ENCODE results near the gene FTO. TPM values are rescaled to one million over a fixed set of nuclear protein-coding genes. Genes with fewer than 3 reads are reported as not detected.
A peak's percentile ranks its signal among the peaks of the same experiment; 100 is the strongest.
"Not testable (repeated sequence)": the region's sequence is repeated elsewhere in the genome, so short reads cannot be mapped to it uniquely, and the experiment has no call there.

The FTO gene
- total and polyA plus RNA-seq, 9 donors, result 45.0 to 71.1 (median 55.6) TPM

- 95% methylated on average over 12 of the region's 31 CpGs for WGBS (ENCODE audit: insufficient coverage)
Measured at GRCh38 chr16:53698271-53698670, 5.7 kb upstream of the FTO start.

DNA sequence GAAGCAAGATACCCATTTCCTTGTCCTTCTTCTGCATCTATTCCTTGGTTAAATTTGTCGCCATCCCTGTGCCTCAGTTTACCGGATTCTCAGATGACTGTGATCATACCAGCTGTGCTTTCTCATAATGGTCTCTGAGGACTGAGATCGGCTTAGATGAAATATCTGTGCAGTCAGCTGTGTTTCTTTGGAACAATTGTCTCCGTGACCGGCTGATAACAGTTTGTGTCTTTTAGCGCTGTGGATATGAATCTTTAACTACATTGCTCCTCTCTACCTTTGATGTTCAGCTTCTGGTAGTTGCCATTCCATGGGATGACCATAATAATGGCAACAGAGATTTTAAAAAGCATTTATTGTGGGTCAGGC lies 473 bp downstream of the FTO start:
- DNase-seq, result no peak
- WGBS (ENCODE audit: insufficient coverage), result 4% methylated on average over 3 of the region's 6 CpGs
- Histone ChIP-seq H3K4me3 (ENCODE audit: low read length) (peak overlapping the region; percentile 78), H3K27me3 (ENCODE audit: control insufficient read depth, insufficient read depth, low read length) (no peaks in the 10 kb centered on the region), H3K4me1 (ENCODE audit: control insufficient read depth, insufficient read depth, low read length) (peaks cover 7% of the 10 kb centered on the region), H3K9me3 (replicated peaks; ENCODE audit: control insufficient read depth, low read depth, low read length) (no peaks in the 10 kb centered on the region), H3K27ac (ENCODE audit: low read length) (peak overlapping the region; percentile 83), H3K36me3 (ENCODE audit: control insufficient read depth, insufficient read depth, low read length) (peaks cover 9% of the 10 kb centered on the region)

More at GRCh38 chr16:53698271-53698670, 5.7 kb upstream of the FTO start:
- H3K4me3 ChIP-seq (ENCODE audit: low read length); H3K36me3 ChIP-seq (ENCODE audit: control insufficient read depth, insufficient read depth, low read length); H3K9me3 ChIP-seq (replicated peaks; ENCODE audit: control insufficient read depth, low read depth, low read length); H3K27me3 ChIP-seq (ENCODE audit: control insufficient read depth, insufficient read depth, low read length); H3K4me1 ChIP-seq (ENCODE audit: control insufficient read depth, insufficient read depth, low read length); DNase-seq; H3K27ac ChIP-seq (ENCODE audit: low read length): not testable (repeated sequence)

GRCh38 chr16:53707671-53708070 lies 3.7 kb downstream of the FTO start:
- Histone ChIP-seq H3K27me3 (ENCODE audit: control insufficient read depth, insufficient read depth, low read length) (no peaks in the 10 kb centered on the region), H3K4me3 (ENCODE audit: low read length) (no peak overlapping the region), H3K4me1 (ENCODE audit: control insufficient read depth, insufficient read depth, low read length) (peaks cover 7% of the 10 kb centered on the region), H3K36me3 (ENCODE audit: control insufficient read depth, insufficient read depth, low read length) (peaks cover 6% of the 10 kb centered on the region), H3K9me3 (replicated peaks; ENCODE audit: control insufficient read depth, low read depth, low read length) (no peaks in the 10 kb centered on the region), H3K27ac (ENCODE audit: low read length) (no peak overlapping the region)
- DNase-seq, result no peak
- no CpG with 5 or more reads among the region's 3 CpGs for WGBS (ENCODE audit: insufficient coverage)

- Histone ChIP-seq H3K27me3 (ENCODE audit: control insufficient read depth, insufficient read depth, low read length) (no peaks in the 10 kb centered on the region), H3K4me3 (ENCODE audit: low read length) (no peak overlapping the region), H3K4me1 (ENCODE audit: control insufficient read depth, insufficient read depth, low read length) (peaks cover 2% of the 10 kb centered on the region), H3K9me3 (replicated peaks; ENCODE audit: control insufficient read depth, low read depth, low read length) (no peaks in the 10 kb centered on the region), H3K27ac (ENCODE audit: low read length) (no peak overlapping the region), H3K36me3 (ENCODE audit: control insufficient read depth, insufficient read depth, low read length) (peaks cover 6% of the 10 kb centered on the region)
- no CpG with 5 or more reads among the region's 2 CpGs for WGBS (ENCODE audit: insufficient coverage)
- DNase-seq, result no peak
Measured at GRCh38 chr16:53708490-53708889, 4.5 kb downstream of the FTO start.

GRCh38 chr16:53711390-53711789 lies 7.4 kb downstream of the FTO start:
- 94% methylated on average over 2 of the region's 3 CpGs for WGBS (ENCODE audit: insufficient coverage)

GRCh38 chr16:53712065-53712464 lies 8.1 kb downstream of the FTO start:
- H3K27ac ChIP-seq (ENCODE audit: low read length), result no peak overlapping the region
- WGBS (ENCODE audit: insufficient coverage), result no CpG with 5 or more reads among the region's 2 CpGs
- DNase-seq, result no peak
- H3K4me3 ChIP-seq (ENCODE audit: low read length), result no peak overlapping the region
- H3K4me1 ChIP-seq (ENCODE audit: control insufficient read depth, insufficient read depth, low read length), result peaks cover 3% of the 10 kb centered on the region
- no peaks in the 10 kb centered on the region for H3K27me3 ChIP-seq (ENCODE audit: control insufficient read depth, insufficient read depth, low read length)
- H3K9me3 ChIP-seq (replicated peaks; ENCODE audit: control insufficient read depth, low read depth, low read length), result no peaks in the 10 kb centered on the region
- H3K36me3 ChIP-seq (ENCODE audit: control insufficient read depth, insufficient read depth, low read length), result peaks cover 3% of the 10 kb centered on the region

More at GRCh38 chr16:53711390-53711789, 7.4 kb downstream of the FTO start:
- Histone ChIP-seq H3K4me3 (ENCODE audit: low read length) (no peak overlapping the region), H3K27ac (ENCODE audit: low read length) (no peak overlapping the region), H3K36me3 (ENCODE audit: control insufficient read depth, insufficient read depth, low read length) (peaks cover 4% of the 10 kb centered on the region), H3K9me3 (replicated peaks; ENCODE audit: control insufficient read depth, low read depth, low read length) (no peaks in the 10 kb centered on the region), H3K4me1 (ENCODE audit: control insufficient read depth, insufficient read depth, low read length) (peaks cover 3% of the 10 kb centered on the region), H3K27me3 (ENCODE audit: control insufficient read depth, insufficient read depth, low read length) (no peaks in the 10 kb centered on the region)
- no peak for DNase-seq

- H3K27me3 ChIP-seq (ENCODE audit: control insufficient read depth, insufficient read depth, low read length), result no peaks in the 10 kb centered on the region
- peaks cover 3% of the 10 kb centered on the region for H3K4me1 ChIP-seq (ENCODE audit: control insufficient read depth, insufficient read depth, low read length)
- DNase-seq, result peak; percentile 72
- WGBS (ENCODE audit: insufficient coverage), result no CpG with 5 or more reads among the region's 3 CpGs
- no peaks in the 10 kb centered on the region for H3K9me3 ChIP-seq (replicated peaks; ENCODE audit: control insufficient read depth, low read depth, low read length)
- H3K4me3 ChIP-seq (ENCODE audit: low read length), result no peak overlapping the region
- no peaks in the 10 kb centered on the region for H3K36me3 ChIP-seq (ENCODE audit: control insufficient read depth, insufficient read depth, low read length)
- peak overlapping the region; percentile 85 for H3K27ac ChIP-seq (ENCODE audit: low read length)
Measured at GRCh38 chr16:53713403-53714204, 9.6 kb downstream of the FTO start.

DNA sequence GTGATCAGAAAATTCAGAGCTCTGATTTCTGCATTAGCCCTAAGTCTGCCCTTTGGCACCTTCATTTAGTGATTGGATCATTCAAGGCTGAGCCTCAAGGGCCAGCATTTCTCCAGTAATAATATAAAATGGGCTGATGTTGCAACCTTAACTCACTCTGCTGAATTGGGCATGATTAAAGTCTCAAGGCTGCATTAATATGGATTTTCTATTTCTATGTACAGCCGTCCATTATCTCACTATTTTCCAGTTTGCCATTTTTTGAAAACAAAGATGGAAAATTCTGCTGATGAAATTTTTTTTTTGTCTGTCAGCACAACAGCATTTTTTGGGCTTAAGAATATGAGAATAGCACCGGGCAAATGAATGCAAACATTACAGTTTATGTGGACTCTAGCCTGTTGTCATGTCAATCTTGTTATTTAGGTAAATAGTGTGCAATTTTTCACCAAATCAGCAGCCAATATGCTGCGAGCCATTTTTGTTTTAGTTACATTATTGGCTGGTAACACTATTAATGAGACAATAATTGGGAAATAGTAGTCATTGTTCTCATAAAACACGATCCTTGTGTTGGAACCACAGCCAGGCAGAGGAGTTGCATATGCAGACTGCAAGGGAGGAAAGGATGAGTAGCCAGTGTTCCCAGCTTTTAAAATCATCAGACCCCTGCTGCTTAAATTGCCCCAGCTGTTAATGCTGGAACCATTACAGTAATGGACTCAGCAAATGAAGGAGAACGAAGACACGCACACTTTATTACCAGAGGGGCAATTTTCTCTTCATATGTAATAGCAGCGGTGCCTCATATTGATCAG lies 10.5 kb downstream of the FTO start:
- Histone ChIP-seq H3K36me3 (ENCODE audit: control insufficient read depth, insufficient read depth, low read length) (no peaks in the 10 kb centered on the region), H3K4me3 (ENCODE audit: low read length) (no peak overlapping the region), H3K27me3 (ENCODE audit: control insufficient read depth, insufficient read depth, low read length) (no peaks in the 10 kb centered on the region), H3K9me3 (replicated peaks; ENCODE audit: control insufficient read depth, low read depth, low read length) (no peaks in the 10 kb centered on the region), H3K4me1 (ENCODE audit: control insufficient read depth, insufficient read depth, low read length) (peaks cover 3% of the 10 kb centered on the region), H3K27ac (ENCODE audit: low read length) (peak overlapping the region; percentile 85)
- 0% methylated on average over 1 of the region's 7 CpGs for WGBS (ENCODE audit: insufficient coverage)
- DNase-seq, result peak; percentile 95

- DNase-seq, result no peak
- WGBS (ENCODE audit: insufficient coverage), result no CpG with 5 or more reads among the region's 2 CpGs
- peak overlapping the region; percentile 85 for H3K27ac ChIP-seq (ENCODE audit: low read length)
- H3K36me3 ChIP-seq (ENCODE audit: control insufficient read depth, insufficient read depth, low read length), result no peaks in the 10 kb centered on the region
- H3K4me1 ChIP-seq (ENCODE audit: control insufficient read depth, insufficient read depth, low read length), result peaks cover 3% of the 10 kb centered on the region
- no peak overlapping the region for H3K4me3 ChIP-seq (ENCODE audit: low read length)
- H3K9me3 ChIP-seq (replicated peaks; ENCODE audit: control insufficient read depth, low read depth, low read length), result no peaks in the 10 kb centered on the region
- no peaks in the 10 kb centered on the region for H3K27me3 ChIP-seq (ENCODE audit: control insufficient read depth, insufficient read depth, low read length)
Measured at GRCh38 chr16:53715023-53715384, 11.0 kb downstream of the FTO start.

DNA sequence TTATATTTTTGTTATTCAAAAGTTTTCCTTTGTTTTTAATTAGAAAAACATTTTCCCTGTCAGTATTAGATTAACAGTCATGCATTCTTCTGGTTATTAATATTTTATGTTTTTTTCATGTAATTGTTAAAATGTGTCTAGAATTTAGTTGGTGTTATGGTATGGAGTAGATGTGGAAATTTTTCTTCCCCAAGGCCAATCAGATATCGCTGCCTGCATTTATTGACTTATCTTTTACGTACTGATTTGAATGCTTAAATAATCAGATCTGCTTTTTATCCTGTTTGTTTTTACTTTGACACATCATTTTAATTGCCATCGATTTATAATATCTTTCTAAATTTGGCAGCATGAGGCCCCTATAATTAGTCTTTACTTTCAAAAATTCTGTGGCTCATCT lies 13.6 kb downstream of the FTO start:
- H3K4me3 ChIP-seq (ENCODE audit: low read length), result no peak overlapping the region
- H3K36me3 ChIP-seq (ENCODE audit: control insufficient read depth, insufficient read depth, low read length), result peaks cover 4% of the 10 kb centered on the region
- WGBS (ENCODE audit: insufficient coverage), result 80% methylated on average over 1 of the region's 3 CpGs
- H3K27ac ChIP-seq (ENCODE audit: low read length), result no peak overlapping the region
- H3K27me3 ChIP-seq (ENCODE audit: control insufficient read depth, insufficient read depth, low read length), result no peaks in the 10 kb centered on the region
- H3K4me1 ChIP-seq (ENCODE audit: control insufficient read depth, insufficient read depth, low read length), result peaks cover 3% of the 10 kb centered on the region
- no peaks in the 10 kb centered on the region for H3K9me3 ChIP-seq (replicated peaks; ENCODE audit: control insufficient read depth, low read depth, low read length)
- DNase-seq, result no peak

All from muscle of leg (tissue), 11 donors.